Mesothelial cell of epicardium (in vitro differentiated cells): ENCODE measurements around the gene FADD. TPM values are rescaled to one million over a fixed set of nuclear protein-coding genes. Genes with fewer than 3 reads are reported as not detected.

ENCODE experiments used
- DNase-seq, 2 experiments: peaks; one replicate each; pipeline ENCODE4 v3.0.0; 2021; ENCODE audit warnings: low spot score in 2 of 2; ENCODE audit not compliant: unreplicated experiment in 2 of 2
- H3K27ac Mint-ChIP-seq: 2 replicates; pipeline ENCODE4 v1.8.0; 2021; ENCODE audit warnings: mixed read lengths
- H3K27me3 Mint-ChIP-seq: 2 replicates; pipeline ENCODE4 v1.8.0; 2021; ENCODE audit warnings: low read depth, mixed read lengths
- H3K36me3 Mint-ChIP-seq: 2 replicates; pipeline ENCODE4 v1.8.0; 2021; ENCODE audit warnings: mixed read lengths
- H3K4me1 Mint-ChIP-seq: 2 replicates; pipeline ENCODE4 v1.8.0; 2021; ENCODE audit warnings: mixed read lengths
- H3K4me3 Mint-ChIP-seq: 2 replicates; pipeline ENCODE4 v1.8.0; 2021; ENCODE audit warnings: mild to moderate bottlenecking, moderate library complexity, mixed read lengths
- H3K9me3 Mint-ChIP-seq: 2 replicates; pipeline ENCODE4 v1.8.0; 2021; ENCODE audit warnings: mixed read lengths
- CTCF ChIP-seq: fragments of 200-600 bp; sonication (generic); IDR thresholded peaks from one replicate; pipeline ENCODE4 v1.5.0; 2021; ENCODE audit warnings: antibody characterized with exemption; ENCODE audit not compliant: unreplicated experiment
- total RNA-seq: library from RNA; stranded (reverse); gene quantifications from 3 replicates; pipeline ENCODE4 v1.2.1, GENCODE V29; 2021

The FADD gene
- total RNA-seq, 1 donor from 2014 or later, result 20.9 TPM

DNA sequence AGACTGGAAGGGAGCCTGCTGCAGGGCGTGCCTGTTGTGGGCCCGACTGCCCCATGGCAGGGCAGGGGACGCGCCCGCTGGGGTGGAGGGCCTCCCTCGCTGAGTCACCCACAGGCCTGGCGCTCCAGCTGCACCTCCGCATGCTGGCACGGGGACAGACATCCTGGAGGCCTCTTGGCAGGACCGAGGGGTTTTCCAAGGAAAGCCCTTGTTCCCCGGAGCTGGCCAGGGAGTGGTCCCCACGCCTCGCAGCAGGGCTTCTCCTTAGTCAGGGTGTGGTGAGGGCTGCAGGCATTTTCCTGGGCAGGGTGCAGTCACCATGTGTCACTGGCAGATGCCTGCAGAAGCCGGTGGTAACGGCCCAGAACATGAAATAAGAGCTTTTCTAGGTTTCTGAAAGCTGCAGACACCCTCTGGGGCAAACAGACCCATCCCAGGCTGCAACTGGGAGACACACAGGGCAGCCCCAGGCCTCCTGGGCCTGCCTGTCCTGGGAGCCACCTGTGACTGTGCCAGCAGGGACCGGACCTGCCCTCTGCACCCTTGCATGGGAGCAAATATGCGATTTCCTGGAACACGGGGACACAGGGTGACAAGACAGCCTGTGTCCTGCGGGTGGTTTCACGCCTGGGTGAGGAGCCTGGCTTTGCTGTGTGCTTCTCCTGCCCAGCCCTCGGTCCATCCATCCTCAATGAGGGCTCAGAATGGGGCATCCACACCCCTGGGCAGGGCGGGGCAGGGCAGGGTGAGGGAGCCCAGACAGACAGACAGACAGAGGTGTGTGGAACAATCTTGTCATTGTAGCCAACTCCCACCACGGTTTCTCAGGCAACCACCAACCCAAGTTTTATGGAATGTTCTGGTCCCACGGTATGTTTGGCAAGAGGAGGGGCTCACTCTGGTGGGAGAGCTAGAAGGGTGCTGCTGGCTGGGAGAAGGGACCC lies 43.2 kb upstream of the FADD start:
- no peaks in the 10 kb centered on the region for H3K9me3 Mint-ChIP-seq
- no peaks in the 10 kb centered on the region for H3K36me3 Mint-ChIP-seq
- peaks cover 1% of the 10 kb centered on the region for H3K27me3 Mint-ChIP-seq
- no peak for TF ChIP-seq CTCF
- peaks cover 3% of the 10 kb centered on the region for H3K4me1 Mint-ChIP-seq
- H3K27ac Mint-ChIP-seq, result no peak overlapping the region
- H3K4me3 Mint-ChIP-seq, result no peak overlapping the region
- DNase-seq, result no peak

DNA sequence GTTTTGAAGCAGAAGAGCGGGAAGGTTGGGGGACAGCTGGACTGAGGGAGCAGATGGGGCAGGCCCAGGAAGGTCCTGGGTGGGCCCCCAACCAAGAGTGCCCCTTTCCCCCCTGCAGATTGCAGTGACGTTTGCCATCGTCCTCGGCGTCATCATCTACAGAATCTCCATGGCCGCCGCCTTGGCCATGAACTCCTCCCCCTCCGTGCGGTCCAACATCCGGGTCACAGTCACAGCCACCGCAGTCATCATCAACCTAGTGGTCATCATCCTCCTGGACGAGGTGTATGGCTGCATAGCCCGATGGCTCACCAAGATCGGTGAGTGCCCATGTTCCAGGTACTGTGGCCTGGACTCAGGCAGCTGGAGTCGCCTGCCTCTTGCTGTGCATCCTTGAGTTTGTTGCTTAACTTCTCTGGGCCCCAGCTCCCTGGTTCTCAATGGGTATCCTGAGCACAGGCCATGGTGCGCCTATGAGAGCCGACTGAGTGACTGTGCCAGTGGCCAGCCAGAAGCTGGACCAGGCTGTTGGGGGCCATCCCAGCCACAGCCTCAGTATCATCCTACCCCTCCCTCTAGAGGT lies 42.0 kb upstream of the FADD start:
- no peaks in the 10 kb centered on the region for H3K36me3 Mint-ChIP-seq
- no peak for TF ChIP-seq CTCF
- H3K4me3 Mint-ChIP-seq, result no peak overlapping the region
- H3K27me3 Mint-ChIP-seq, result peaks cover 1% of the 10 kb centered on the region
- H3K4me1 Mint-ChIP-seq, result peaks cover 3% of the 10 kb centered on the region
- no peaks in the 10 kb centered on the region for H3K9me3 Mint-ChIP-seq
- DNase-seq, result no peak
- no peak overlapping the region for H3K27ac Mint-ChIP-seq

DNA sequence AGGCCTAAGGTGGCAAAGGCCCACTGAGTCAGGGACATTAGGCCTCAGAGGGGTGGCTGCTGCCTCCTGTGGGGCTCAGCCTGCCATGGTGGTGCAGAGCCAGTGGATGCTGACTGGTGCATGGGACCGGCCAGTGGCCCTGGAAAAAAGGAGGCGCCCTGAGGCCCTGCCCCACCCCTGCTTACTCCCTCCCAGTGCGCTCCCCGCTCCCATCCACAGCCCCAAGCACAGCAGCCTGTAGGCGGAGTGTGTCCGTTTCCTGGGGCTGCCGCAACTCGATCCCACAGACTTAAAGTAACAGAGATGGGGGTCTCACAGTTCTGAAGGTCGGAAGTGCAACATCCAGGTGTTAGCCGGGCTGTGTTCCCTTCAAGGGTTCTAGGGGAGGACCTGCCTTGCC lies 38.4 kb upstream of the FADD start:
- DNase-seq, result no peak
- H3K27me3 Mint-ChIP-seq, result peaks cover 1% of the 10 kb centered on the region
- no peak for TF ChIP-seq CTCF
- H3K4me3 Mint-ChIP-seq, result no peak overlapping the region
- no peaks in the 10 kb centered on the region for H3K9me3 Mint-ChIP-seq
- peaks cover 3% of the 10 kb centered on the region for H3K36me3 Mint-ChIP-seq
- H3K27ac Mint-ChIP-seq, result no peak overlapping the region
- H3K4me1 Mint-ChIP-seq, result peaks cover 3% of the 10 kb centered on the region

DNA sequence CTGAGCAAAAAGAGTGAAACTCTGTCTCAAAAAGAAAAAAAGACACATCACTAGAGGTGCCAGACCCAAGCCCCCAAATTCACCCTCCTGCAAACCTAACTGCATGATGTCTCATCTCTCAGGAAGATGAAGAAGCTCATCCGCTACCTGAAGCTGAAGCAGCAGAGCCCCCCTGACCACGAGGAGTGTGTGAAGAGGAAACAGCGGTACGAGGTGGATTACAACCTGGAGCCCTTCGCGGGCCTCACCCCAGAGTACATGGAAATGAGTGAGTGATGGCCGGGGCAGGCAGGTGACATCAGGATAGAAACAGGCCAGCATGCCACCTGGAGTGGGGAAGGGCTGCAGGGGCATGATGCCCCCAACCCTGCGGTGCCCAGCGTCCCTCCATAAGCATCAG lies 36.0 kb upstream of the FADD start:
- no peaks in the 10 kb centered on the region for H3K9me3 Mint-ChIP-seq
- DNase-seq, result no peak
- H3K4me3 Mint-ChIP-seq, result no peak overlapping the region
- no peak for TF ChIP-seq CTCF
- peaks cover 3% of the 10 kb centered on the region for H3K36me3 Mint-ChIP-seq
- H3K27ac Mint-ChIP-seq, result no peak overlapping the region
- peaks cover 3% of the 10 kb centered on the region for H3K4me1 Mint-ChIP-seq
- H3K27me3 Mint-ChIP-seq, result peaks cover 1% of the 10 kb centered on the region

- H3K4me1 Mint-ChIP-seq, result peaks cover 3% of the 10 kb centered on the region
- no peaks in the 10 kb centered on the region for H3K9me3 Mint-ChIP-seq
- H3K4me3 Mint-ChIP-seq, result no peak overlapping the region
Measured at GRCh38 chr11:70167723-70168404, 35.2 kb upstream of the FADD start.

More at GRCh38 chr11:70167723-70168404, 35.2 kb upstream of the FADD start:
- no peak for TF ChIP-seq CTCF
- peaks cover 1% of the 10 kb centered on the region for H3K27me3 Mint-ChIP-seq
- DNase-seq, result no peak
- H3K36me3 Mint-ChIP-seq, result peaks cover 3% of the 10 kb centered on the region
- no peak overlapping the region for H3K27ac Mint-ChIP-seq
